SH-SY5Y (cell line): Measurements from ENCODE around the gene GALNS.

ENCODE experiments used
- GATA2 ChIP-seq: IDR thresholded peaks from 2 replicates; pipeline ENCODE4 v1.6.1; 2011; ENCODE audit warnings: mild to moderate bottlenecking, low read depth, low read length
- GATA3 ChIP-seq: IDR thresholded peaks from 2 replicates; pipeline ENCODE4 v1.6.1; 2011; ENCODE audit warnings: low read depth, mild to moderate bottlenecking, low read length, moderate library complexity

The GALNS gene

GRCh38 chr16:88894681-88895300 is 38.0 kb upstream of the GALNS start:
- no peak for TF ChIP-seq GATA3
- TF ChIP-seq GATA2 = no peak

- TF ChIP-seq GATA3 = no peak
- no peak for TF ChIP-seq GATA2
Measured at GRCh38 chr16:88893127-88893968, 36.6 kb upstream of the GALNS start.

GRCh38 chr16:88892065-88892464 is 35.3 kb upstream of the GALNS start:
- no peak for TF ChIP-seq GATA3
- no peak for TF ChIP-seq GATA2

GRCh38 chr16:88891083-88891482 is 34.3 kb upstream of the GALNS start:
- TF ChIP-seq GATA2 = no peak
- no peak for TF ChIP-seq GATA3

- no peak for TF ChIP-seq GATA3
- no peak for TF ChIP-seq GATA2
Measured at GRCh38 chr16:88888461-88889387, 32.0 kb upstream of the GALNS start.

GRCh38 chr16:88888057-88888456 is 31.3 kb upstream of the GALNS start:
- no peak for TF ChIP-seq GATA3

GRCh38 chr16:88886845-88887521 is 30.2 kb upstream of the GALNS start:
- TF ChIP-seq GATA2 (no peak), GATA3 (no peak)

GRCh38 chr16:88886420-88886844 is 29.7 kb upstream of the GALNS start:
- no peak for TF ChIP-seq GATA3
- no peak for TF ChIP-seq GATA2

GRCh38 chr16:88885693-88886280 is 29.0 kb upstream of the GALNS start:
- no peak for TF ChIP-seq GATA2
- TF ChIP-seq GATA3 = no peak

- TF ChIP-seq GATA3 (no peak), GATA2 (no peak)
Measured at GRCh38 chr16:88884569-88885271, 28.0 kb upstream of the GALNS start.

- TF ChIP-seq GATA2 (no peak), GATA3 (no peak)
Measured at GRCh38 chr16:88883946-88884345, 27.2 kb upstream of the GALNS start.

- TF ChIP-seq GATA3 (no peak), GATA2 (no peak)
Measured at GRCh38 chr16:88883117-88883895, 26.6 kb upstream of the GALNS start.
